ENCODE measurements around the gene CAMK2D.

DNA sequence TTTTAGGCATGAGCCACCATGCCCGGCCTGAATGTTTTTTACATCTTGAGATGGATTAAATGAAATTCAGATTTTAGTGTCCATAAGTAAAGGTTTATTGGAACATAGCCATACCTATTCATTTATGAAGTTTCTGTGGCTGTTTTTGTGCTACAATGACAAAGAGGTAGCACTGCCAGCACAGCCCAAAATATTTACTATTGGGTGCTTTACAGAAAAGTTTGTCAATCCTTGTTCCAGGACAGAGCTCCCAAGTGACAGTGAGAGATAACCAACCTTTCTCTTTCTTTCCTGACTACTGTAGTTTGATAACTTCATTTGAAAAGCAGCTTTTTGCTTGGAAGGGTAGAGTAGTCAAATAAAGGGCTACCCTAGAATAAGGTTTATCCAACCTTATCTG is 116.2 kb downstream of the CAMK2D start:
- no peak for TF ChIP-seq POLR2AphosphoS5 (IDR thresholded peaks at IDR 0.05; ENCODE audit: low read depth, low read length)
- TF ChIP-seq TAF1 (IDR thresholded peaks at IDR 0.05; ENCODE audit: borderline replicate concordance, insufficient read depth, low read length) = no peak
- TF ChIP-seq FOXP2 (optimal IDR thresholded peaks at IDR 0.05; ENCODE audit: borderline replicate concordance, extremely low read depth, extremely low read length, insufficient read depth) = no peak

Measured in PFSK-1 (cell line).